ENCODE results near the gene ABCB4.
"Not testable (repeated sequence)": the region's sequence is repeated elsewhere in the genome, so short reads cannot be mapped to it uniquely, and the experiment has no call there.

DNA sequence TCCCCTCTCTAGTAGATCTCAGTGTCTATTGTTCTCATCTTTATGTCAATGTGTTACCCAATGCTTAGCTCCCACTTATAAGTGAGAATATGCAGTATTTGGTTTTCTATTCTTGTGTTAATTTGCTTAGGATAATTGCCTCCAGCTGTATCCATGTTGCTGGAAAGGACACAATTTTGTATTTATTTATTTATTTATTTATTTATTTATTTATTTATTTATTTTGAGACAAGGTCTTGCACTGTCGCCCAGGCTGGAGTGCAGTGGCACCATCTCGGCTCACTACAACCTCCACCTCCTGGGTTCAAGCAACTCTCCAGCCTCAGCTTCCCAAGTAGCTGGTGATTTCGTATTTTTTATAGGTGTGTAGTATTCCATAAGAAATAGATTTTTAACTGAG, 15.0 kb downstream of the ABCB4 start:
- TF ChIP-seq, protein P1, sequence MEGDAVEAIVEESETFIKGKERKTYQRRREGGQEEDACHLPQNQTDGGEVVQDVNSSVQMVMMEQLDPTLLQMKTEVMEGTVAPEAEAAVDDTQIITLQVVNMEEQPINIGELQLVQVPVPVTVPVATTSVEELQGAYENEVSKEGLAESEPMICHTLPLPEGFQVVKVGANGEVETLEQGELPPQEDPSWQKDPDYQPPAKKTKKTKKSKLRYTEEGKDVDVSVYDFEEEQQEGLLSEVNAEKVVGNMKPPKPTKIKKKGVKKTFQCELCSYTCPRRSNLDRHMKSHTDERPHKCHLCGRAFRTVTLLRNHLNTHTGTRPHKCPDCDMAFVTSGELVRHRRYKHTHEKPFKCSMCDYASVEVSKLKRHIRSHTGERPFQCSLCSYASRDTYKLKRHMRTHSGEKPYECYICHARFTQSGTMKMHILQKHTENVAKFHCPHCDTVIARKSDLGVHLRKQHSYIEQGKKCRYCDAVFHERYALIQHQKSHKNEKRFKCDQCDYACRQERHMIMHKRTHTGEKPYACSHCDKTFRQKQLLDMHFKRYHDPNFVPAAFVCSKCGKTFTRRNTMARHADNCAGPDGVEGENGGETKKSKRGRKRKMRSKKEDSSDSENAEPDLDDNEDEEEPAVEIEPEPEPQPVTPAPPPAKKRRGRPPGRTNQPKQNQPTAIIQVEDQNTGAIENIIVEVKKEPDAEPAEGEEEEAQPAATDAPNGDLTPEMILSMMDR (IDR thresholded peaks at IDR 0.05) = not testable (repeated sequence)
- TF ChIP-seq POLR2A, EP300, POLR2AphosphoS5 (IDR thresholded peaks at IDR 0.05): not testable (repeated sequence)
